ENCODE data around the gene LPP.

LPP gene

DNA sequence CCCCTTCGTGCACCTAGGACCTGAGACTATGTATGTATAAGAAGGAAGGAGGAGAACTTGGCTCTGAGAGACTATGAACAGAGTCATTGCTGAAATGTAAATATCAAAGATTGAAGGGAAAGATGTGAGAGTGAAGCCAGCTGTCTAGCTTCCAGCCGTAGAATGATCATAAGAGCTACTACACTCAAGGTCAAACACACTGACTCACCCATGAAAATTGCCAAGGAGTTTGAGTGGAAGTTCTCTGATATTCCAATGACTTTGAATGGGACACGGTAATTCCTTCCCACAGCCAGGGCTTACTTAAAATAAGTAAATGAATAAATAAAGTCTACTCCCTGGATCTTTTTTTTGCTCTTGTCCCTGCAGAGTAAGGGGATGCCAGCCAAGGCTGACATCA lies 618.9 kb downstream of the LPP start:
- DNase-seq (ENCODE audit: extremely low spot score) = no peak
- ChIA-PET POLR2A (no interaction called here), CTCF (no interaction called here)
- TF ChIP-seq, protein P1, sequence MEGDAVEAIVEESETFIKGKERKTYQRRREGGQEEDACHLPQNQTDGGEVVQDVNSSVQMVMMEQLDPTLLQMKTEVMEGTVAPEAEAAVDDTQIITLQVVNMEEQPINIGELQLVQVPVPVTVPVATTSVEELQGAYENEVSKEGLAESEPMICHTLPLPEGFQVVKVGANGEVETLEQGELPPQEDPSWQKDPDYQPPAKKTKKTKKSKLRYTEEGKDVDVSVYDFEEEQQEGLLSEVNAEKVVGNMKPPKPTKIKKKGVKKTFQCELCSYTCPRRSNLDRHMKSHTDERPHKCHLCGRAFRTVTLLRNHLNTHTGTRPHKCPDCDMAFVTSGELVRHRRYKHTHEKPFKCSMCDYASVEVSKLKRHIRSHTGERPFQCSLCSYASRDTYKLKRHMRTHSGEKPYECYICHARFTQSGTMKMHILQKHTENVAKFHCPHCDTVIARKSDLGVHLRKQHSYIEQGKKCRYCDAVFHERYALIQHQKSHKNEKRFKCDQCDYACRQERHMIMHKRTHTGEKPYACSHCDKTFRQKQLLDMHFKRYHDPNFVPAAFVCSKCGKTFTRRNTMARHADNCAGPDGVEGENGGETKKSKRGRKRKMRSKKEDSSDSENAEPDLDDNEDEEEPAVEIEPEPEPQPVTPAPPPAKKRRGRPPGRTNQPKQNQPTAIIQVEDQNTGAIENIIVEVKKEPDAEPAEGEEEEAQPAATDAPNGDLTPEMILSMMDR (IDR thresholded peaks at IDR 0.05; ENCODE audit: control extremely low read depth, extremely low read depth, low read depth, missing control alignments) = no peak

DNA sequence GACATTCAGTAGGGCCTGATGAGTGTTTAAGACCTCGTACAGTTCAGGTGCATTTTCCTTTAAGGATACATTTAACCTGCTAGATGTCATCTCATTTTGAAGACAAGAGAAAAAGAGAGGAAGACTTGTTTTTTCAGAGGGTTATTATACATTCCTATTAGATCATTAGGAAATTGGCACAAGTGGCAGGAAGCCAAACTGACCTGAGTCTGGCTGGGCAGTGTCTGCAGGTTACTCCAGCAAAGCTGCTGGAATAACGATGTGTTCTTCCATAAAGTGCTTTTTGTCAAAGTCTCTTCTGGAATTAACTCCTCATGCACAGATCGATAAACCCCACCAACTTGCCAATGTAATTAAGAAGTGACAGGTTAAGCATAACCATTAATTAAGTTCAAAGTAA lies 621.5 kb downstream of the LPP start:
- CTCF ChIA-PET = no interaction called here
- TF ChIP-seq, protein P1 (IDR thresholded peaks at IDR 0.05; ENCODE audit: control extremely low read depth, extremely low read depth, low read depth, missing control alignments) = no peak
- DNase-seq (ENCODE audit: extremely low spot score) = no peak
- POLR2A ChIA-PET = no interaction called here

DNA sequence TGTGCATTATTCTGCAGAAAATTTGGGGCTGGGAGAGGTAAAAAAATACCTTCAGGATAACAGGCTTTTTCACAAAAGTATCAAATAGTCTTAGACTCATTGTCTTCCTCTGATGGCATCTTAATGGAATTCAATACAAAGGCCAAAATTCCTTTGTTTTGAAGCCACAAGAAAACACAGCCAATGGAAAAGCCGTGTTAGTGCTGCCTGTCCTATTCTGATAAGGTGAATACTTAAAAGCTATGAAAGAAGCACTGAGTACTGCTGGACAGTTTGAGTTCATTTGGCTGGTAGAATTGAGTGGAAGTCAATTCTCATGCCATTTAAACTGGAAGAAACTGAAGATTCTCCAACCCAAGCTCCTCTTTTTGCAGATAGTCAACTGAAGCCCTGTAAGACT lies 622.5 kb downstream of the LPP start:
- TF ChIP-seq, protein P1 (IDR thresholded peaks at IDR 0.05; ENCODE audit: control extremely low read depth, extremely low read depth, low read depth, missing control alignments) = no peak
- CTCF ChIA-PET = no interaction called here
- no peak for DNase-seq (ENCODE audit: extremely low spot score)
- POLR2A ChIA-PET = no interaction called here

DNA sequence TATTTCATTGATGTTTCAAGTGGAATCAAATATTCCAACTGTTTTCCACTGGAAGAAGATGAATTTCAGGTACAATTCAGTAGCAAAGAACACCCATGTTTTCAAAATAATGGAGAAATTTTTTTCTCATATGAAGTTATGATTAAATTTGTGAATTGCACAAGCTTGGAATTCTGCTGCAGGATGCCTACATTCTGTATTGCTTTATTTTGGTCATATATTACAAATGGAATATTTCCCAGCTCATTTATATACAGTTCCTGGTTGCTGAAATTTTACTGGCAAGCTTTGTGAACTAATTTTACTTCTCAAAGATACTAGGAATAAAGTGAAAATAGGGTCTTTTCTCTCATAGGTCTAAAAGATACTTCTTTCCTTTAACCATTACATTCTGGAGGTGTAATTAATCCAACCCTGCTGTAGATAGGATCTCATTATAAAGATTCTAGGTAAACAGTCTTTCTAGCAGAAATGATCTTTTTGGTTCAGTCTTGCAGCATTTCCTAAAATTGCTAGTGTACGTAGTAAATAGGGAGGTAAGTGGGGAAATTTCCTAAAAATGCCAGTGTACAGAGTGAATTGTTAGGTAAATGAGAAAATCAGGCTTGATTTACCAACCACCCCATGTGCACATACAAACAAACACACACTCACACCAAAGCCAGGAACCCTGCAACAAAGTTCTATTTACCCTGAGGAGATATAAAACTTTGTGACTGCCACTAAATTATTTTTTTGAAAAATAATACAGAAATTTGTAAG lies 624.3 kb downstream of the LPP start:
- TF ChIP-seq, protein P1 (IDR thresholded peaks at IDR 0.05; ENCODE audit: control extremely low read depth, extremely low read depth, low read depth, missing control alignments) = no peak
- ChIA-PET POLR2A (no interaction called here), CTCF (no interaction called here)
- DNase-seq (ENCODE audit: extremely low spot score) = no peak

DNA sequence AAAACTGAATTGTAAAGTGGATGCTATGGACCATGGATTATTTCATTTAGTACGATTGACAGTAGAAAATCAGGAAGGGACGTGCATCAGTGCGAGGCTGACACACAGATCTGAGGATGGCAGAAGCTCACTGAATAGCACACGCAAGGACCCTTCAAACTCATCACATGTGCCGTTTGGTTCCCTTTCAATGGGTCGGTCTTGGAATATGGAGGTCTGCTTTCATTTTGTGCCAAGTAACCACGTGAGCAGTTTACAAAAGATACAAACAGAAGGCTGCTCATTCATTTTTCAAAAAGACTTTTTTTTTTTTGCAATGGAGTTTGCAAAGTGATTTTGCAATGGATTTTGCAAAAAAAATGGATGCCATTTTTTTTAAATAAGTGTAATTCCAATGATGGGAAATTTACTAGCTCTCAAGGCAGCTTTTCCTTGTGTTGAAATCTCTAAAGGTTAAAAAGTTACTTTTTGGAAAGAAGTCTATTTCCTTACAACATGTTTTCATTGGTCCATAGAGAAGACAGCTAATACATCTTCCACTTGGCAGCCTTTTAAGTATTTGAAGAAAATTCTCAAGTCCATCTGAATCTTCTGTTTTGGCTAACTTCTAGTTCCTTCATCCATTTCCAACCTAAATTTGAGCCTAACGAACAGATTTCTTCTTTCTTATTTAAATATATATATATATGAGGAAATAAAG lies 625.5 kb downstream of the LPP start:
- CTCF ChIA-PET = interaction anchor here (1.5 to 1.6 kb wide), 2 partner anchors 9 to 12 kb away, joined by 3 to 4 read pairs; no protein-coding TSS in a partner anchor
- POLR2A ChIA-PET = interaction anchor here (0.7 kb wide), 1 partner anchor 36 kb away, joined by 3 read pairs; no protein-coding TSS in a partner anchor
- DNase-seq (ENCODE audit: extremely low spot score) = no peak
- TF ChIP-seq, protein P1 (IDR thresholded peaks at IDR 0.05; ENCODE audit: control extremely low read depth, extremely low read depth, low read depth, missing control alignments) = no peak

DNA sequence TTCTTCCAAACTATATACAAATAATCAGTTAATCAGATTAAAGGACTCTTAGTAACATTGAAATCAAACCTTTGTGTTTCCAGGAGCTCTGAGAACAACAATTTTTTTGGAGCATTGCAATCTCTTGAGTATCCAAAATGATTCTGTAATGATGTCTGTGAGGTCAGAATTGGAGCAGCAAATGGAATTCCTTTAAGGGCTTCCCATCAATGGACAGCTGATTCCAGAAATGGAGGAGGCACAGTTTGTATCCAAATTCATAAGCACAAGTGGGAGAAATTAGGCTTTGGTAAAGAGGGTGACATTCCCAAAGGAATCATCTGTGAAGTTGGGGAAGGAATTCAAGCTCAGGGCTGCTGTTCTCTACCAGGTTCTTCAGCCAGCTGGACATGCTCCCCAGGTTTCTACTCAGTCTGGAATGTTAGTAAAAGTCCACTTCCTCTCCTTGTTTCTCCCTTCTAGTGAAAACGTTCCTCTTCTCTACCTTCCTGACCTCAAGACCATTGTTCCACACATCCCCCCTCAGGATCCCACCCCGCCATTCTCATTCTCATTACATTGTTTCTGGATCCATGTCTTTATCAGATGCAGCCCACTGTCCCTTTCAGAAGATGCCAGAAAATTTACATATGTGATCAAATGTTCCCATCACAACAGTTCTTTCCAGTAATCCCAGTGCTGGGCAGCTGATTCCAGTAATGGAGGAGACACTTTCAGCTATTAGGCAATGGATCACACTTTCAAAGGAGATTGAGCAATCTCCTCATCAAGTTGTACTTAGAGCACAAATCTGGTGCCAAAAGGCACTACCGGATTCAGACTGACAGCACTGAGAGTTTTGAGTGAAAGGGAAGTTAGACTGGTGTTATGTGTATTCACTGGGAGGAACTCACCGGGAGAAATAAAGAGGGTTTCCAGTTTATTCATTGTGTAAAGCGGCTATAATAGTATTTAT lies 626.5 kb downstream of the LPP start:
- ChIA-PET CTCF (interaction anchor here (1.5 to 1.6 kb wide), 2 partner anchors 10 to 11 kb away, joined by 3 to 4 read pairs; no protein-coding TSS in a partner anchor), POLR2A (no interaction called here)
- DNase-seq (ENCODE audit: extremely low spot score) = no peak
- TF ChIP-seq, protein P1 (IDR thresholded peaks at IDR 0.05; ENCODE audit: control extremely low read depth, extremely low read depth, low read depth, missing control alignments) = no peak
